ENCODE results near the gene EPB41L2.

Gene EPB41L2

DNA sequence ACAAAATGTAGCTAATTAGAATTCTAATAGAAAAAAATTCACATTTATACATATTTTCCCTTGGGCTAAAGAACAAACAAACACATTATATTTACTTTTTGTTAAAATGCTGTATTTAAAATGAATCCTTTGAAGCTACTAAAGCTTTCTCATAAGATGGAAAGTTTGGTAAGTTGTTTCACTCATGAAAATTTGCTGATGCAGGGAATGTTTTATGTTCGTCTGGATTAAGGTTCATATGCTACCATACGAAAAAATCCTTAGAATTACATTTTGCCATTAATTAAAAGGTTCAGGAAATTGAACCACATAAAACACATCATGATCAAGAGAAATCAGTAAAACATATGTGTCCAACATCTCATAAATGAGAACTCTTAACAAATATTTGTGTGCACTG, 173.6 kb downstream of the EPB41L2 start:
- no peak overlapping the region for H3K27ac ChIP-seq
- TF ChIP-seq, protein P1, sequence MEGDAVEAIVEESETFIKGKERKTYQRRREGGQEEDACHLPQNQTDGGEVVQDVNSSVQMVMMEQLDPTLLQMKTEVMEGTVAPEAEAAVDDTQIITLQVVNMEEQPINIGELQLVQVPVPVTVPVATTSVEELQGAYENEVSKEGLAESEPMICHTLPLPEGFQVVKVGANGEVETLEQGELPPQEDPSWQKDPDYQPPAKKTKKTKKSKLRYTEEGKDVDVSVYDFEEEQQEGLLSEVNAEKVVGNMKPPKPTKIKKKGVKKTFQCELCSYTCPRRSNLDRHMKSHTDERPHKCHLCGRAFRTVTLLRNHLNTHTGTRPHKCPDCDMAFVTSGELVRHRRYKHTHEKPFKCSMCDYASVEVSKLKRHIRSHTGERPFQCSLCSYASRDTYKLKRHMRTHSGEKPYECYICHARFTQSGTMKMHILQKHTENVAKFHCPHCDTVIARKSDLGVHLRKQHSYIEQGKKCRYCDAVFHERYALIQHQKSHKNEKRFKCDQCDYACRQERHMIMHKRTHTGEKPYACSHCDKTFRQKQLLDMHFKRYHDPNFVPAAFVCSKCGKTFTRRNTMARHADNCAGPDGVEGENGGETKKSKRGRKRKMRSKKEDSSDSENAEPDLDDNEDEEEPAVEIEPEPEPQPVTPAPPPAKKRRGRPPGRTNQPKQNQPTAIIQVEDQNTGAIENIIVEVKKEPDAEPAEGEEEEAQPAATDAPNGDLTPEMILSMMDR (conservative IDR thresholded peaks at IDR 0.05), result no peak

- TF ChIP-seq, protein P1 (conservative IDR thresholded peaks at IDR 0.05), result no peak
- H3K27ac ChIP-seq, result no peak overlapping the region
Observed at GRCh38 chr6:130888246-130888645, 174.8 kb downstream of the EPB41L2 start.

DNA sequence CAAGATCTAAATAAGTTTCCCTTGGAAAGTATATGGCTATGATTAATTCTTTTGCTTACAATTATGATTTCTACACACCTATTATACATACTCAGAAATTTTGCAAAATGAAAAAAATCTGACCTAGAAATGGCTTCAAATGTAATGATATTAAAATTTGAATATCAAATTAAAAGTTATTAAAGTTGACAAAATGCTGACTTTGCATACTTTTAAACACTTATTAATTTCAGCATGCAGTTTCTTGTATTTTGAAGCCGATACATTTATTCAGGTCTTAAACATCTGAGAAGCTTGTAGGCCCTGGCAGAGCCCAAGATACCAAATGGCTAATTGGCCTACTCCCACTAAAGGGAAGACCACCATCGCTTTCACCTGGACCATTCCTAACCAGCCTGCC, 176.1 kb downstream of the EPB41L2 start:
- TF ChIP-seq, protein P1 (conservative IDR thresholded peaks at IDR 0.05), result no peak
- H3K27ac ChIP-seq, result no peak overlapping the region

DNA sequence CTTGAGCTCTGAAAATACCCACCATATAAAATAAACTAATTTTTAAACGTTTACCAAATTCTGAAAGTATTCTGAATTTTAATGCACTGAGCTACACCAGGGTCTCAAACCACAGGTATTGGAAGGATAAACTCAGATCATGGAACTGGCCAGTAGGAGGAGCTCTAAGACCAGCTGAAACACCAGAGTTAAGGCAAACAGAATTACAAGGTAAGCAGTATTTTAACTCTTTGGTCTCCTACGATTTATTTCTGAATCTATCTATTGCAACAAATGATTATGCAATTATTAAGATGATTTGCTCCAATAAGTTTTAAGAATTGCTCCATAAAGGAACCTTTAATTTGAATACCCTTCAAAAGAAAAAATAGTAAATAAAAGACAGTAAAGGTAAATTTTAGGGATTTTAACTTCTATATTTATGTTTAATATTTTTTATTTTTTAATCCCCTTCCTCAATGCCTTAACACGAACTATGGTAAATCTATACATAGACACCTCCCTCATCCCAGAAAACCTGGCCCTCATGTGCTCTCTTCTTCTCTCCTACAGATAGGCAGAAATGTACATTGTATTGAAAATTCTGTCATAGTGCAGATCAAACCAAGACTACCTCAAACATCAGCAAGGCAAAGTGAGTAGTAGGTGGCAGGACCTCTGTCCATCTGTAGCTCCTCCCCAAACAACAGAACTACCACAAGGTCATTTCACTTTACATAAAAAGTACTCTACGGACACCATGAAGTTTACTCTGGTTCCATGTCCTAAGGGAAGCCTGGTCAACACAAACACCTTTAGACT, 177.5 kb downstream of the EPB41L2 start:
- TF ChIP-seq, protein P1 (conservative IDR thresholded peaks at IDR 0.05), result peak; percentile 89
- H3K27ac ChIP-seq, result no peak overlapping the region

GRCh38 chr6:130882370-130882769, 180.7 kb downstream of the EPB41L2 start:
- TF ChIP-seq, protein P1 (conservative IDR thresholded peaks at IDR 0.05), result no peak
- H3K27ac ChIP-seq, result no peak overlapping the region

- no peak overlapping the region for H3K27ac ChIP-seq
- TF ChIP-seq, protein P1 (conservative IDR thresholded peaks at IDR 0.05), result no peak
Observed at GRCh38 chr6:130879826-130880225, 183.2 kb downstream of the EPB41L2 start.

DNA sequence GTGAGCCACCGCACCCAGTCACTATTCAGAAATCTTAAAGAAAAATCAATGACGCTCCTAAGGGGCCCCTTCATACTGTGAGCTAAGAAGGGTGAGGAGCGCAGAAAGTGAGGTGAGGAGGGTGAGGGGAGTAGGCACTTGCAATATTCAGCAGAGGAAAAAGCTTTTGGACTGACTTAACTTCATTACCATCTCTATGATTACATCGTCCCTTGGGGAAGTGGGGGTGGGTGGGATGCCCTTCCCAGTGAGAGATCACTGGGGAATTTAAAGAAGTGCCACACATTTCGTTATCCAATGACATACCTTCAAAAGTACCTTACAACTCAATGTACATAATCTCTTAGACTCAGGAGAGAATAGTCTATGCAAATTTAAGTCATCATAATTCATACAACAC, 189.3 kb downstream of the EPB41L2 start:
- no peak overlapping the region for H3K27ac ChIP-seq
- TF ChIP-seq, protein P1 (conservative IDR thresholded peaks at IDR 0.05), result no peak

All from VCaP (cell line).